DND-41 (cell line): ENCODE results near the gene MIAT.

ENCODE experiments used
- ATAC-seq: fragments of 200-7000 bp; cut with Tn5 transposase; 3 replicates; pipeline ENCODE4 v1.9.1; 2021; ENCODE audit warnings: low read depth; ENCODE audit not compliant: insufficient read depth
- DNase-seq: peaks from one replicate; pipeline ENCODE4 v3.0.0-alpha.2; 2020
- H2AFZ ChIP-seq: 2 replicates; pipeline ENCODE4 v1.6.0; 2012; ENCODE audit warnings: low read depth, low read length
- H3K27ac ChIP-seq: 2 replicates; pipeline ENCODE4 v1.5.1; 2012; ENCODE audit warnings: low read length, inconsistent platforms
- H3K27me3 ChIP-seq: fragments of 200-600 bp; sonication (generic); 2 replicates; pipeline ENCODE4 v1.6.0; 2012; ENCODE audit warnings: low read length, mild to moderate bottlenecking, inconsistent platforms; ENCODE audit not compliant: insufficient read depth, poor library complexity
- H3K36me3 ChIP-seq: 2 replicates; pipeline ENCODE4 v1.5.1; 2012; ENCODE audit warnings: low read length, inconsistent platforms; ENCODE audit not compliant: insufficient read depth
- H3K4me1 ChIP-seq: 2 replicates; pipeline ENCODE4 v1.5.1; 2012; ENCODE audit warnings: mild to moderate bottlenecking, low read length; ENCODE audit not compliant: insufficient read depth
- H3K4me2 ChIP-seq: 2 replicates; pipeline ENCODE4 v1.6.0; 2012; ENCODE audit warnings: mild to moderate bottlenecking, moderate library complexity, low read length, inconsistent platforms; ENCODE audit not compliant: insufficient read depth
- H3K4me3 ChIP-seq, 2 experiments: fragments of 200-600 bp in 1 of 2; shearing (Covaris generic) in 1 of 2; 2 replicates each; pipeline ENCODE4 v1.5.1; 2012 to 2016; ENCODE audit warnings: inconsistent platforms in 2 of 2, low read length in 2 of 2, mild to moderate bottlenecking in 2 of 2, low read depth in 1 of 2, moderate library complexity in 1 of 2
- H3K79me2 ChIP-seq: 2 replicates; pipeline ENCODE4 v1.6.0; 2012; ENCODE audit warnings: low read length, inconsistent platforms; ENCODE audit not compliant: insufficient read depth
- H3K9ac ChIP-seq: 2 replicates; pipeline ENCODE4 v1.6.0; 2012; ENCODE audit warnings: low read depth, mild to moderate bottlenecking, inconsistent platforms, low read length, moderate library complexity
- H3K9me3 ChIP-seq: 2 replicates; pipeline ENCODE4 v1.5.1; 2012; ENCODE audit warnings: low read length, moderate library complexity, mild to moderate bottlenecking, inconsistent platforms; ENCODE audit not compliant: insufficient read depth, severe bottlenecking
- H4K20me1 ChIP-seq: 2 replicates; pipeline ENCODE4 v1.6.0; 2012; ENCODE audit warnings: low read length; ENCODE audit not compliant: insufficient read depth
- EZH2 ChIP-seq: IDR thresholded peaks from 3 replicates; pipeline ENCODE4 v1.6.1; 2012; ENCODE audit warnings: borderline replicate concordance, low read depth, mild to moderate bottlenecking, moderate library complexity, low read length, inconsistent platforms; ENCODE audit not compliant: severe bottlenecking
- TF ChIP-seq, protein P1 (sequence below): IDR thresholded peaks from 2 replicates; pipeline ENCODE4 v1.5.1; 2012; ENCODE audit warnings: borderline replicate concordance, low read length, moderate library complexity, mild to moderate bottlenecking; ENCODE audit not compliant: poor library complexity, severe bottlenecking; ENCODE audit errors: extremely low read depth

MIAT gene

DNA sequence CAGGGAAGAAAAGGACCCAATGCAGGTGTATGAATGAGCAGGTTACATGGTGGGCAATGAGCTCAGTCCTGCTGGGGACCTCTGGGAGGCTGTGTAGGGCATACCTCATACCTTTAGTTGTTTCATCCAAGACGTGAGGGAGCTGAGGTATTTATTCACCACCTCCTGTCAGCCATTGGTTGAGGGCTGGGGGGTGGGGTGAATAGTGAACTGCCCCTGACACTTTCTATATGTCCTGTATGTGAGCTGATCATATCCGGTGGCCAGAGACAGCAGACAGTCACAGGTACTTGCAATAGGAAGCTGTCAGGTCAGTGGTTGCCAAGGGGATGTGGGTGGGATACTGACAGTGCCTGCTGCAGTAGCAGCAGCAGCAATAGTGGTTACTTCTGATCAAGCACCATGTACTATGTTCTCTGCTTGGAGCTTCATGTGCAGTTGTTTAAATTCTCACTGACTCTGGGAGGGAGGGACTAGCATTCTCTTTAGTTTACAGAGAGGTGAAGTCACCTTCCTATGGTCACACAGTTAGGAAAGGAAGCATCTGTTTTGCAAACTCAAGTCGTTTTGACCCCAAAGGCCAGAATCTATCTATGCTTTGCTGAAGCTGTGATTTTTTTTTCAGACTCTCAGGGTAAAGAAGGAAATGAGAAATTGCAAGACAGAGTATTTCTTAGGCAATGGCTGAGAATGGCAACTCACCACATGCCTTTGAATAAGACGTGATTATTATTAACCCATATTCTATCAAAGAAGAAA, 54.0 kb downstream of the MIAT start:
- Histone ChIP-seq H3K36me3 (peaks cover 41% of the 10 kb centered on the region), H3K27me3 (no peaks in the 10 kb centered on the region), H2AFZ (no peak overlapping the region), H4K20me1 (peaks cover 25% of the 10 kb centered on the region; the same call in 1 of the 2 replicates), H3K4me2 (no peak overlapping the region), H3K27ac (no peak overlapping the region), H3K9ac (no peak overlapping the region), H3K9me3 (no peaks in the 10 kb centered on the region), H3K4me1 (no peaks in the 10 kb centered on the region), H3K4me3 (no peak overlapping the region), H3K79me2 (peaks cover 31% of the 10 kb centered on the region)
- TF ChIP-seq, protein P1, sequence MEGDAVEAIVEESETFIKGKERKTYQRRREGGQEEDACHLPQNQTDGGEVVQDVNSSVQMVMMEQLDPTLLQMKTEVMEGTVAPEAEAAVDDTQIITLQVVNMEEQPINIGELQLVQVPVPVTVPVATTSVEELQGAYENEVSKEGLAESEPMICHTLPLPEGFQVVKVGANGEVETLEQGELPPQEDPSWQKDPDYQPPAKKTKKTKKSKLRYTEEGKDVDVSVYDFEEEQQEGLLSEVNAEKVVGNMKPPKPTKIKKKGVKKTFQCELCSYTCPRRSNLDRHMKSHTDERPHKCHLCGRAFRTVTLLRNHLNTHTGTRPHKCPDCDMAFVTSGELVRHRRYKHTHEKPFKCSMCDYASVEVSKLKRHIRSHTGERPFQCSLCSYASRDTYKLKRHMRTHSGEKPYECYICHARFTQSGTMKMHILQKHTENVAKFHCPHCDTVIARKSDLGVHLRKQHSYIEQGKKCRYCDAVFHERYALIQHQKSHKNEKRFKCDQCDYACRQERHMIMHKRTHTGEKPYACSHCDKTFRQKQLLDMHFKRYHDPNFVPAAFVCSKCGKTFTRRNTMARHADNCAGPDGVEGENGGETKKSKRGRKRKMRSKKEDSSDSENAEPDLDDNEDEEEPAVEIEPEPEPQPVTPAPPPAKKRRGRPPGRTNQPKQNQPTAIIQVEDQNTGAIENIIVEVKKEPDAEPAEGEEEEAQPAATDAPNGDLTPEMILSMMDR, result no peak
- no peak for TF ChIP-seq EZH2
- ATAC-seq, result no peak
- no peak for DNase-seq

DNA sequence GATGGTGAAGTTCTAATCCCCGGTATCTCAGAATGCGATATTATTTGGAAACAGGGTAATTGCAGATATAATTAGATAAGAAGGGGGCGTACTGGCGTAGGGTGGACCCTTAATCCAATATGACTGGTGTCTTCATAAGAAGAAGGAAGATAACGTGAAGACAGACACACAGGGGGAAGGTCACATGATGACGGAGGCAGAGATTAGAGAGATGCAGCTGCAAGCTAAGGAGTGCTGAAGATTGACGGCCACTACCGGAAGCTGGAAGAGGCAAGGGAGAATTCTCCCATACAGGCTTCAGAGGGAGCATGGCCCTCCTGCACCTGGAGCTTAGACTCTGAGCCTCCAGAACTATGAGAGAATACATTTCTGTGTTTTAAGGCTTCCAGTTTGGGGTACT, 54.8 kb downstream of the MIAT start:
- no peak for TF ChIP-seq EZH2
- TF ChIP-seq, protein P1, result no peak
- Histone ChIP-seq H3K4me1 (no peaks in the 10 kb centered on the region), H3K9me3 (no peaks in the 10 kb centered on the region), H3K36me3 (peaks cover 40% of the 10 kb centered on the region), H2AFZ (no peak overlapping the region), H3K79me2 (peaks cover 26% of the 10 kb centered on the region), H3K9ac (no peak overlapping the region), H3K27me3 (no peaks in the 10 kb centered on the region), H3K27ac (no peak overlapping the region), H3K4me2 (no peak overlapping the region), H3K4me3 (no peak overlapping the region), H4K20me1 (peaks cover 25% of the 10 kb centered on the region; the same call in 1 of the 2 replicates)
- DNase-seq (no peak), ATAC-seq (no peak)

DNA sequence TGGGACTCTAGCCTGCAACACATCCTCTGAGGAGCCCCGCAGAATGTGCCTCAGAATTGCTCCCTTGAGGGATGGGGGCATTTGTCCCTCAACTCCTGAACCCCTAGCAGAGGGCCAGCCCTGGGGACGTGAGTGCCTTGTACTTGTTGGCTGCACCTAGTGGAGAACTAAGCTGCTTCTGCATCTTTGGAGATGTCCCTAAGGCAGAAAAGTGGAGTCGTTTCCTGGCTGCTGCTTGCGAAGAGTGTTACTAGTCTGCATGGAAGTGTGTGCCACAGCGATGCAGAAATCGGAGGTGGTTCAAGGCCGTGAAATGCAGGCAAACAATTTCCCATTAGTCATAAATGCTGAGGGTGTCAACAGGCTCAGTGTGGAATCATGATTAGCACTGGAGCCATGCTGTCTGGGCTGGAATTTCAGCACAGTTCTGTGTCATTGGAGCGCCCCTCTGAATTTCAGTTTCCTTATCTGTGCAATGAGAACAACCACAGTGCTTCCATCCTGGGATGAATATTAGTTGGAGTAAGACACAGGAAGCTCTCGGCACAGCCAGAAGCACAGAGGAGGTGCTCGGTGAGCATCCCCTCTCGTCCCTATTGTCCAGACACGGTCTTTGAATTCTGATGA, 56.5 kb downstream of the MIAT start:
- no peak for DNase-seq
- TF ChIP-seq EZH2, result no peak
- TF ChIP-seq, protein P1, result no peak
- Histone ChIP-seq H2AFZ (no peak overlapping the region), H3K4me1 (no peaks in the 10 kb centered on the region), H3K9ac (no peak overlapping the region), H3K9me3 (no peaks in the 10 kb centered on the region), H3K4me2 (no peak overlapping the region), H3K27me3 (no peaks in the 10 kb centered on the region), H3K27ac (no peak overlapping the region), H3K4me3 (no peak overlapping the region), H4K20me1 (peaks cover 25% of the 10 kb centered on the region; the same call in 1 of the 2 replicates), H3K36me3 (peaks cover 46% of the 10 kb centered on the region), H3K79me2 (peaks cover 17% of the 10 kb centered on the region; the same call in 1 of the 2 replicates)
- no peak for ATAC-seq
